Activated naive CD4-positive, alpha-beta T cell treated with anti-CD3 and anti-CD28 coated beads for 36 hours (primary cell): ENCODE measurements around the gene EDNRA. TPM values are rescaled to one million over a fixed set of nuclear protein-coding genes. Genes with fewer than 3 reads are reported as not detected.

Source experiments
- CTCF ChIA-PET: fragments of 350-600 bp; sonication (Branson Sonifier 250); formaldehyde crosslinking; loops from one replicate; lab custom pipeline; 2021; ENCODE audit warnings: antibody characterized with exemption; lab: Charles Lee
- DNase-seq: peaks from one replicate; pipeline ENCODE4 v3.0.0-alpha.2; 2020
- H3K27ac Mint-ChIP-seq: one replicate; pipeline ENCODE4 v1.8.0; 2021; ENCODE audit warnings: mild to moderate bottlenecking, mixed read lengths
- H3K27me3 Mint-ChIP-seq: one replicate; pipeline ENCODE4 v1.8.0; 2021; ENCODE audit warnings: low read depth, mixed read lengths
- H3K36me3 Mint-ChIP-seq: one replicate; pipeline ENCODE4 v1.8.0; 2021; ENCODE audit warnings: low read depth, mixed read lengths
- H3K4me1 Mint-ChIP-seq: one replicate; pipeline ENCODE4 v1.8.0; 2021; ENCODE audit warnings: low read depth, mixed read lengths
- H3K4me3 Mint-ChIP-seq: one replicate; pipeline ENCODE4 v1.8.0; 2021; ENCODE audit warnings: mild to moderate bottlenecking, moderate library complexity, mixed read lengths
- H3K9me3 Mint-ChIP-seq: one replicate; pipeline ENCODE4 v1.8.0; 2021; ENCODE audit warnings: mixed read lengths
- intact Hi-C: fragments of 100-400 bp; cut with micrococcal nuclease; formaldehyde crosslinking; loops from one replicate; pipeline ENCODE4 v1.15.1; 2023
- total RNA-seq, 2 experiments: library from RNA; stranded (reverse); gene quantifications; one replicate each; pipeline ENCODE4 v1.2.3, GENCODE V29; 2021

The EDNRA gene
- total RNA-seq, 2 experiments from 2014 or later = not detected

DNA sequence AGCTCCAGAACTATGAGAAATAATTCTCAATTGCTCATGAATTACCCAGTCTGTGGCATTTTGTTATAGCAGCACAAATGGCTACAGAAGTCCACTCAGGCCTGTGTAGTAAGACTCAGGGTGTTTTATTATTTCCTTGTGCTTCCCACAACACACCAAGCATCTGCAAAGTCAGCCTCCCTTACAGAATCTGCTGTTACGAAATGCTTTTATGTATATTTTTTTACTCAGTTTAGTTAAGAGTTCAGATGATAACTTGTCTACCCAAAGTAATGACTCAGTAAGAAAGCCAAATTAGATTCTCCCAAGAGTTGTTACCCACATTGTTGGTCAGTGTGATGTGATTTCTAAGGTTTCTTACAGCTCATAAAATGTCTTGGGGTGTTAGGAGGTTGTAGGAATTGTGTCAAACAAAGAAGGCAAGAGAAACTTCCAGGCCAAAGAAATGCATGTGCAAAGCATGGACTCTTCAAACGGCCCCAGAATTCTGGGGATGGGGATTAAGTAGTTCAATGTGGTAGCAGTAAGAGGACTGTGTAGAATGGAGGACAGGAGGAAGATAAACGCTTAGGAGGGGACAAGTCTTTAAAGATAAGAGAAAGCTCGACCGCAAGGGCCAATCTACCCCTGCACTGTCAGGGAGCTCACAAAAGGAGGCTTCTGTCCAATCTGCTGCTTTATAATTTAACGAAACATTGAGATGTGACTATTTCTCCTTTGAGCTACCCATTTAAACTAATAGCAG, 100.9 kb downstream of the EDNRA start:
- intact Hi-C loops = loop anchor here (5.0 kb wide), 1 partner anchor 484 kb away; no protein-coding TSS in a partner anchor
- Mint-ChIP-seq H3K36me3 (no peaks in the 10 kb centered on the region), H3K4me3 (no peak overlapping the region), H3K27me3 (peaks cover 5% of the 10 kb centered on the region), H3K4me1 (no peaks in the 10 kb centered on the region), H3K9me3 (peaks cover 4% of the 10 kb centered on the region), H3K27ac (no peak overlapping the region)
- no peak for DNase-seq
- CTCF ChIA-PET = no interaction called here

DNA sequence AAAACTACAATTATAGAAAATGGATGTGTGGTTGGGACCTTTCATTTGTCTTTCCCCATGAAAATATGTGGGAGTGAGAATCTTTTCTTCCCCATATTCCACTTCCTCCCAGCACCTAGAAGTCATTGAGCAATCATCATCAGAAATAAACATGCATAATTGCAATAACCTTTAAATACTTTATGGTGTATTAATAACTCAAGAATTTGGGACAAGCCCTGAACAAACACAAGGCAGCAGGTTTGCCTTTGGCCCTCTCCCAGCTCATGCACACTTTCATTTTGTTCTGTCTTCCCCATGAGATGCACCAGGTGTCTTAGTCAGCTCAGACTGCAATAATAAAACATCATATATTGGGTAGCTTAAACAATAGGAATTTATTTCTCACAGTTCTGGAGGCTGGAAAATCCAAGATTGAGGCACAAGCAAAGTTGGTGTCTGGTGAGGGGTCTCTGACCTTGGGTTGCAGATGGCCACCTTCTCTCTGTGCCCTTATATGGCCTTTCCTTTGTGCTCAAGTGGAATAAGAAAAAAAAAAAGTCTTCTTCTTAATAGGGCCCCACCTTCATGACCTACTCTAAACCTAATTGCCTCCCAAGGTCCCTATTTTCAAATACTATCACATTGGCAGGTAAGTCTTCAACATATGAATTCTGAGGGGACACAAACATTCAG, 101.6 kb downstream of the EDNRA start:
- no peak for DNase-seq
- Mint-ChIP-seq H3K27ac (no peak overlapping the region), H3K4me1 (no peaks in the 10 kb centered on the region), H3K27me3 (peaks cover 5% of the 10 kb centered on the region), H3K4me3 (no peak overlapping the region), H3K9me3 (peaks cover 4% of the 10 kb centered on the region), H3K36me3 (no peaks in the 10 kb centered on the region)
- intact Hi-C loops = loop anchor here (5.0 kb wide), 1 partner anchor 485 kb away; no protein-coding TSS in a partner anchor
- CTCF ChIA-PET = no interaction called here

DNA sequence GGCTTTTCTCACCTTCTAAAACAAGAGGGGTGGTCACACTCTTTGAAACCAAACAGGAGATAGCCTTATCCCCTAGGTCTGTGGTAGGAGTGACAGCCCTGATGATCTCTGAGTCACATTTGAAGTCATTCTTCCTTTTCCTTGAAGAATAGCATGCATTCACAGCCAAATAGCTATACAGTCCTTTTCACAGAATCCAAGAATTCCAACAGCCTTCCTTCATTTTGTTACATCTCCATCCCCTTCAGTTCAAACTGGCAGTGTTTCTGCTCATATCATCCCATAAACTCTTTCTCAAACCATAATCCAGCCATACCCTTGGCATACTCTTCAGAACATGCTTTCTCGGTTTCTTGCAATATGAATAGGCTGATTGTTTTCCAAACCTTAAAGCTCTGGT, 103.0 kb downstream of the EDNRA start:
- intact Hi-C loops = loop anchor here (5.0 kb wide), 1 partner anchor 487 kb away; no protein-coding TSS in a partner anchor
- H3K4me3 Mint-ChIP-seq = no peak overlapping the region
- peaks cover 4% of the 10 kb centered on the region for H3K9me3 Mint-ChIP-seq
- H3K36me3 Mint-ChIP-seq = no peaks in the 10 kb centered on the region
- H3K4me1 Mint-ChIP-seq = no peaks in the 10 kb centered on the region
- no peak for DNase-seq
- H3K27ac Mint-ChIP-seq = no peak overlapping the region
- peaks cover 5% of the 10 kb centered on the region for H3K27me3 Mint-ChIP-seq
- CTCF ChIA-PET = no interaction called here

DNA sequence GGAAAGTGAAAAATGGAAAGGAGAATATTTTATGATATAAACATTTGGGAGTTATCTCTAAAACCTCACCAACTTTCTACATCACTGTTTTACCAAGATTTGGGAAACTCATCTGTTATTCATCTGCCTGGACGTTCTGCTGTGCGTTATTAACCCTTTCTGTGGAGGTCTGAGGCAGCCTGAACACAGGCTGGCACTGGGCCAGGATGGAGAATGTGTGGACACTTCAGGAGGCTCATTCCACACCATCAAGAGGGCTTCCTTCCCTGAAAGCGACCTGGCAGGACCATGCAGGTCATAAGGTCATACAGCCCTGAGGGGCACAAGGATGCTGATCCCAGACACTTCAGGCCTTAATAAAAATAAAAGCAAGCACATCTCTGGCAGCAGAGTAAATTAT, 105.1 kb downstream of the EDNRA start:
- CTCF ChIA-PET = interaction anchor here (0.6 to 1.4 kb wide), 4 partner anchors 10 to 281 kb away, joined by 3 to 4 read pairs (median 3); no protein-coding TSS in a partner anchor
- DNase-seq = no peak
- no peak overlapping the region for H3K27ac Mint-ChIP-seq
- H3K36me3 Mint-ChIP-seq = no peaks in the 10 kb centered on the region
- H3K4me1 Mint-ChIP-seq = peaks cover 2% of the 10 kb centered on the region
- H3K4me3 Mint-ChIP-seq = no peak overlapping the region
- peaks cover 4% of the 10 kb centered on the region for H3K9me3 Mint-ChIP-seq
- intact Hi-C loops = no loop called here
- no peaks in the 10 kb centered on the region for H3K27me3 Mint-ChIP-seq

DNA sequence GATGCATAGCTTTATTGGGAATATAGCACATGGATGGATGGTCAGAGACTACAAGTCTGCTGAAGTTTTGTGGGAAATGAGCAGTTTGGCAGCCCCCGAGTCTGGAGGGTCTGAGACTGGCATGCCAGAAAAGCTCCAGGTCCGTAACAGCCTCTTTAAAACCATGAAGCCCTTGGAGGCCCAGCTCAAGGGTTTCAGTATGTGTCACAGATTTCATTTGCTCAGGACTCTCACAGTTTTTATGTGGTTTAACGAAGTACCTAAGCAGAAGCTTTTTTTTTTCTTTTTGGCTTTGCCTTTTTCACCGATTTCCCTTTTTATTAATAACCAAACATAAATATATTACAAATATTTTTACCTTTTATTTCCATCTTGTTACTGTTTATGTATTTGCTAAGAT, 105.7 kb downstream of the EDNRA start:
- H3K4me3 Mint-ChIP-seq = no peak overlapping the region
- H3K27ac Mint-ChIP-seq = no peak overlapping the region
- no peaks in the 10 kb centered on the region for H3K36me3 Mint-ChIP-seq
- H3K27me3 Mint-ChIP-seq = no peaks in the 10 kb centered on the region
- intact Hi-C loops = no loop called here
- peaks cover 4% of the 10 kb centered on the region for H3K9me3 Mint-ChIP-seq
- peaks cover 2% of the 10 kb centered on the region for H3K4me1 Mint-ChIP-seq
- no peak for DNase-seq
- CTCF ChIA-PET = interaction anchor here (1.1 to 1.3 kb wide), 3 partner anchors 9 to 280 kb away, joined by 3 to 4 read pairs (median 3); no protein-coding TSS in a partner anchor

DNA sequence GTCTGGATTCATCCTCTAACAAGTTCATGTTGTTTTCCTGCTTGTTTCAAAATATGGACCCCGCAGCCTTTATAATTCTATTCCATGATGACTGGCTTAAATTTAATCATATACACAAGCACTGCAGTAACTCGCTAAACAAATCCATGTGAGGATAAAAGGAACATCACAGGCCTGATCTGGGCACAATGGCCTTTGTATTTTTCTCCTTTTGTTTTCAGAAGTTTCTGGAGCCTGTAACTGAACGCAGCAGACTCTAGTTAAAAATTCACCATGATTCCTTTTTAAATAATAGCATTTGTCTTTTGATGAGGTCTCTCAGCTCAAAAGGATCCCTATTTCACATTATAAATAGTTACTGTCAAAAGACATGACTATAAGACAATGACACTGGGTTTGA, 106.1 kb downstream of the EDNRA start:
- peaks cover 2% of the 10 kb centered on the region for H3K4me1 Mint-ChIP-seq
- no peaks in the 10 kb centered on the region for H3K36me3 Mint-ChIP-seq
- H3K9me3 Mint-ChIP-seq = peaks cover 4% of the 10 kb centered on the region
- no peak overlapping the region for H3K4me3 Mint-ChIP-seq
- intact Hi-C loops = no loop called here
- H3K27me3 Mint-ChIP-seq = no peaks in the 10 kb centered on the region
- CTCF ChIA-PET = interaction anchor here (0.7 to 1.3 kb wide), 4 partner anchors 9 to 280 kb away, joined by 3 to 4 read pairs (median 3); no protein-coding TSS in a partner anchor
- no peak overlapping the region for H3K27ac Mint-ChIP-seq
- no peak for DNase-seq

DNA sequence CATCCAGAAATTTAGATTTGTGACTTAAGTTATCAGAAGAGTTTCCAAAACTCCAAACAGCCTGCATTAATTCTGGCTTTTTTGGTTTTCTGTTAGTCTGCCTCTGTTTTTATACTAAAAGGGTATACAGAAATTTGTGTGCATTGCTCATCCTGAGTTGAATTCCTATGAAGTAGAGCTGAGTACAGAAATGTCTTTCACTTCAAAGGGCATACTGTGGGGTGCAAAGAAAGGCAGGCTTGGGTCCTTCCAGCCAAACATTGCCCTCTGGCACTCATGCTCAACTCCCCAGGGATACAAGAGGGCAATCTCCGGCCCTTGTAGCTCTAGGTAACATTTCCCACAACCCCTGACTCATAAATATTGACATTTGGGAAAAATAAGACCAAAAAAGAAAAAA, 108.7 kb downstream of the EDNRA start:
- intact Hi-C loops = no loop called here
- H3K27ac Mint-ChIP-seq = no peak overlapping the region
- H3K4me1 Mint-ChIP-seq = peaks cover 2% of the 10 kb centered on the region
- peaks cover 2% of the 10 kb centered on the region for H3K9me3 Mint-ChIP-seq
- no peaks in the 10 kb centered on the region for H3K27me3 Mint-ChIP-seq
- CTCF ChIA-PET = interaction anchor here (0.6 to 2.4 kb wide), 25 partner anchors 8 to 1564 kb away, joined by 3 to 22 read pairs (median 4); partner anchors contain the start of gene PRMT9
- no peak overlapping the region for H3K4me3 Mint-ChIP-seq
- H3K36me3 Mint-ChIP-seq = no peaks in the 10 kb centered on the region
- no peak for DNase-seq

DNA sequence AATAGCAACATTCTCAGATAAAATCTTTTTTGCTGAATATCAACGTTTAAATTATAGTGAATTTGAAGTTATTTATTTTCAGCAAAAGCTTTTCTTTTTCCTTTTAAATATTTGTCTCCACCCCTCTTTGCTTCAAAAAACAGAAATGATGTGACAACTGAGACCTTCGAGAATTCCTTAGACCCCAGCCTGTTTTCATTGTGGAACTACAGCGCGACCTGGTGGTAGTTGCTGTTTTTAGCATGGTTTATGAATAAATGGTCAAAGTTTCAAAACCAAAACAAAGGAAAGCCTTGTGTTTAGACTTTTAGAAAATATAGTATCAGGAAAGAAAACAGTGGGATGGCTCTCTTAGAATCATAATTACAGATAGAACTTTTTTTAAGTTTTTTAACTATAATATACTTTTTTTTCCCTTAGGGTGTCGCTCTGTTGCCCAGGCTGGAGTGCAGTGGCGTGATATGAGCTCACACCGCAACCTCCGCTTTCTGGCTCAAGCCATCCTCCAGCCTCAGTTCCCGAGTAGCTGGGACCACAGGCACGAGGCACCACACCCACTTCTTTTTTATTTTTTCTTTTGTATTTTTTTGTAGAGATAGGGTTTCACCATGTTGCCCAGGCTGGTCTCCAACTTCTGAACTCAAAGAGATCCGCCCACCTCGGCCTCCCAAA, 109.5 kb downstream of the EDNRA start:
- DNase-seq = peak; percentile 64
- intact Hi-C loops = loop anchor here (1.0 to 2.0 kb wide), 4 partner anchors 72 to 1348 kb away; no protein-coding TSS in a partner anchor
- Mint-ChIP-seq H3K9me3 (peaks cover under 1% of the 10 kb centered on the region), H3K4me3 (no peak overlapping the region), H3K4me1 (peaks cover 2% of the 10 kb centered on the region), H3K27ac (no peak overlapping the region), H3K36me3 (no peaks in the 10 kb centered on the region), H3K27me3 (no peaks in the 10 kb centered on the region)
- CTCF ChIA-PET = interaction anchor here (0.7 to 2.4 kb wide), 23 partner anchors 8 to 1565 kb away, joined by 3 to 22 read pairs (median 4); partner anchors contain the start of gene PRMT9

DNA sequence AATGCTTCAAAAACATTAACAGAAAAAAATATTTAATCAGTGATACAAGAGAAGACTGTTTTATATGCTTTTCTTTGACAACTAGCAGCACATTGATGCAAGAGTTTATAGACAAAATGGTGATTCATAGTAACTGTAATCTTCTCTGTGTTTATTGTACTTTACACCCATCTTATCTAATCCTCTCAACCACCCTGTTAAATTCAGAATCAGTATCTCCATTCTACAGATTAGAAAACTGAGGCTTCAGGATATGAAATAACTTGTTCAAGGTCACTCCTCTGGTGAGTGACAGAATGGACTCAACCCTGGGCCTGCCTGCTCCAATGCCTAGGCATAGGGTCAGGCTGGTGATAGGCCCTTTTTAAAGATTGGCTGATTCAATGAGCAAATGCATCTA, 110.2 kb downstream of the EDNRA start:
- intact Hi-C loops = loop anchor here (2.0 kb wide), 1 partner anchor 1348 kb away; no protein-coding TSS in a partner anchor
- no peak overlapping the region for H3K4me3 Mint-ChIP-seq
- H3K36me3 Mint-ChIP-seq = no peaks in the 10 kb centered on the region
- CTCF ChIA-PET = interaction anchor here (0.9 to 2.3 kb wide), 6 partner anchors 10 to 431 kb away, joined by 3 to 7 read pairs (median 6); no protein-coding TSS in a partner anchor
- no peak for DNase-seq
- no peak overlapping the region for H3K27ac Mint-ChIP-seq
- no peaks in the 10 kb centered on the region for H3K9me3 Mint-ChIP-seq
- no peaks in the 10 kb centered on the region for H3K27me3 Mint-ChIP-seq
- H3K4me1 Mint-ChIP-seq = peaks cover 2% of the 10 kb centered on the region

DNA sequence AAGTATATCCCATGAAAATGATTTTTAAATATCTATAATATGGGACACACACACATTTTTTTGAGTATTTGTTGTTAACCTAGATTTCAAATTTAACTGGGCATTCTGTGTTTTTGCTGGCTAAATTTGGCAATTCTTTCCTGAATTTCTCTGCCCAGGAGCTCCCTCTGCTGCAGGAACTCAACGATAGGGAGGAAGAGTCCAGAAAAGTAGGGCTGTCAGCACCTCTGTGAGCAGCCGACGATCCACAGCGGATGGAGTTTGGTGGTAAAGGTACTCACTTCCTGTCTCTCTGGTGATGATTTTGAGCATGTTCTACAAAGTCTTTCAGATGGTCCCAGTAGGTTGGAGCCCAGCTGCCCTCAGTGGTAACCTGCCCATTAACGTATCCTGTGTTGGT, 113.2 kb downstream of the EDNRA start:
- no peak for DNase-seq
- no peak overlapping the region for H3K4me3 Mint-ChIP-seq
- no peak overlapping the region for H3K27ac Mint-ChIP-seq
- CTCF ChIA-PET = interaction anchor here (1.0 kb wide), 1 partner anchor 273 kb away, joined by 3 read pairs; no protein-coding TSS in a partner anchor
- no peaks in the 10 kb centered on the region for H3K27me3 Mint-ChIP-seq
- no peaks in the 10 kb centered on the region for H3K9me3 Mint-ChIP-seq
- peaks cover 2% of the 10 kb centered on the region for H3K4me1 Mint-ChIP-seq
- intact Hi-C loops = no loop called here
- no peaks in the 10 kb centered on the region for H3K36me3 Mint-ChIP-seq
